Stimulated activated CD4-positive, alpha-beta T cell treated with anti-CD3 and anti-CD28 coated beads, TNF-alpha, amount 100 ng/mL, for 24 hours (primary cell): Measurements from ENCODE around the gene EYA3.
"Not testable (repeated sequence)": the region's sequence is repeated elsewhere in the genome, so short reads cannot be mapped to it uniquely, and the experiment has no call there.

ENCODE experiments used
- DNase-seq, 3 experiments: peaks; one replicate each; pipeline ENCODE4 v3.0.0-alpha.2; 2020; ENCODE audit warnings: low read depth in 3 of 3

EYA3 gene

GRCh38 chr1:28028873-28029654 lies 59.3 kb downstream of the EYA3 start:
- DNase-seq, result no peak

- DNase-seq, result no peak
These were observed 60.8 kb downstream of the EYA3 start for GRCh38 chr1:28027660-28028059.

GRCh38 chr1:28027238-28027637 lies 61.2 kb downstream of the EYA3 start:
- no peak for DNase-seq

- DNase-seq, result no peak
These were observed 62.1 kb downstream of the EYA3 start for GRCh38 chr1:28026329-28026728.

- DNase-seq, result no peak
These were observed 67.3 kb downstream of the EYA3 start for GRCh38 chr1:28021064-28021463.

GRCh38 chr1:28010969-28011368 lies 77.4 kb downstream of the EYA3 start:
- DNase-seq, result no peak

- not testable (repeated sequence) for DNase-seq
These were observed 85.3 kb downstream of the EYA3 start for GRCh38 chr1:28003117-28003516.

GRCh38 chr1:28002600-28002999 lies 85.8 kb downstream of the EYA3 start:
- DNase-seq, result no peak

- DNase-seq, result no peak
These were observed 89.4 kb downstream of the EYA3 start for GRCh38 chr1:27999055-27999454.

GRCh38 chr1:27994526-27994925 lies 93.9 kb downstream of the EYA3 start:
- not testable (repeated sequence) for DNase-seq

GRCh38 chr1:27994060-27994459 lies 94.3 kb downstream of the EYA3 start:
- DNase-seq, result no peak

- DNase-seq, result peak in 1 of 3 experiments; percentile 9
These were observed 95.2 kb downstream of the EYA3 start for GRCh38 chr1:27993241-27993640.

- peak in 1 of 3 experiments; percentile 45 for DNase-seq
These were observed 96.1 kb downstream of the EYA3 start for GRCh38 chr1:27992276-27992675.

- no peak for DNase-seq
These were observed 97.4 kb downstream of the EYA3 start for GRCh38 chr1:27990920-27991537.

GRCh38 chr1:27981145-27981544 lies 107.3 kb downstream of the EYA3 start:
- DNase-seq, result no peak

GRCh38 chr1:27980216-27980845 lies 108.1 kb downstream of the EYA3 start:
- DNase-seq, result no peak

GRCh38 chr1:27979859-27980201 lies 108.6 kb downstream of the EYA3 start:
- no peak for DNase-seq

- no peak for DNase-seq
These were observed 109.1 kb downstream of the EYA3 start for GRCh38 chr1:27979151-27979858.

- DNase-seq, result no peak
These were observed 114.0 kb downstream of the EYA3 start for GRCh38 chr1:27974417-27974781.

GRCh38 chr1:27973771-27974416 lies 114.5 kb downstream of the EYA3 start:
- no peak for DNase-seq

- DNase-seq, result no peak
These were observed 116.3 kb downstream of the EYA3 start for GRCh38 chr1:27972141-27972540.

- DNase-seq, result no peak
These were observed 116.7 kb downstream of the EYA3 start for GRCh38 chr1:27971674-27972073.
